ENCODE data around the gene CMIP.

CMIP gene

DNA sequence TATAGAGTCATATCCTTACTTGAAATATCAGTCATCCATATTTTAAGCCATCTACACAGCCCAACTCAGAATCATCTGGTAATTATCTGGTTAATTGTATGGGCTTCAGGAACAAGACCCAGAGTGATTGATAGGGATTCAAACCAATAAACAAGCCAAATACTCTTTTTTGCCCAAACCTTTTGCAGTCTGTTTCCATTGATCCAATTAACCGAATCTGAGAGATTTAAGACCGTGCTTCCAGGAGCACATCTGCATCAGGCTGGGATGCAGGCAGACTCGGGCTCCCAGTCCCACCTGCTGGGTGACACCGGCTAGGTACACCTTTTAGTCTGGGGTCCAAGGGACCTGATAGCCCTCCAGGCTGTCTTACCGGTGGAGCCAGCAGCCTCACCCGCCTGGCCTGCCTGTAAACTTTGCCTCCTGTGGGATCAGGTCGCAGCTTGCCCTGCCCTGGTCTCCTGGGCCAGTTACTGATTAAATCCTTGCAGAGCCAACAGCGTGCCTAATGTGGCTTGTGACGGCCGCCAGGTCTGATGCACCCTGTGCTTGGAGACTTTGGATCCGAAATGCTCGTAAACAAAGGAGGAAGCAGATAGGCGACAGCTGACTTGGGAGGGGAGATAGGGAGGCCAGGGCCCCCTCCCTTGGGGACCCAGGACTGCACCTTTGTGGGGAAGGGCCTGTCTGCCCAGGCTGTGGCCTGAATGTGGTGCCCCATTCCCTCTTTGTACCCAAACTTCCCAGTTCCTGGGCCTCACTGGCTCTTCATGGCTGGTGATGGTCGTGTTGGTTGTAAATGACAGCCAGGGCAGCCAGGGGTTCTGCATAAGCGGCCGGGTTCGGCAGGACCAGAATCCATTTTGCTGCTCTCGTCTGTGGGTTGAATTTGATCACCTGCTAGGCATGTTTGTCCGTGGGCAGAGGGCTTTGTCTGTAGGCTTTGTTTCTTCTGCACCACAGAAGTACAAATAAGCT lies 3.8 kb downstream of the CMIP start:
- no peak for DNase-seq

DNA sequence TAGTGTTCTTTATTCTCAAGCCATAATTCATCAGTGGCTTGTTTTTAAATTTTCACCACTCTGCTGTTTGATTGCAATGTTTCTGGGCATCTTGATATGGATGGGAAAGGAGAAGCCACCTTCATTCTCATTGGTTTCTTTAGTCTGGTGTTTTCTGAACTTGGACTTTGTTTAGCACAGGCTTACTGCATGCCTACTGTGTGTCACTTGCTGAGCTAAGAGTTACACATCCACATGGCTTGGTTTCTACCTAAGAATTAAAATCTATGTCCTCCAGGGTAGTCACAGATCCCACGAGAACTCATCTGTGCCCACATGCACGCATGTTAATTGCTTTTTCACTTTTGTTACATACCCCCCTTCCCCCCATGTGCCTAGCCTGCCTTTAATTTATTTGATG lies 4.6 kb downstream of the CMIP start:
- no peak for DNase-seq

DNA sequence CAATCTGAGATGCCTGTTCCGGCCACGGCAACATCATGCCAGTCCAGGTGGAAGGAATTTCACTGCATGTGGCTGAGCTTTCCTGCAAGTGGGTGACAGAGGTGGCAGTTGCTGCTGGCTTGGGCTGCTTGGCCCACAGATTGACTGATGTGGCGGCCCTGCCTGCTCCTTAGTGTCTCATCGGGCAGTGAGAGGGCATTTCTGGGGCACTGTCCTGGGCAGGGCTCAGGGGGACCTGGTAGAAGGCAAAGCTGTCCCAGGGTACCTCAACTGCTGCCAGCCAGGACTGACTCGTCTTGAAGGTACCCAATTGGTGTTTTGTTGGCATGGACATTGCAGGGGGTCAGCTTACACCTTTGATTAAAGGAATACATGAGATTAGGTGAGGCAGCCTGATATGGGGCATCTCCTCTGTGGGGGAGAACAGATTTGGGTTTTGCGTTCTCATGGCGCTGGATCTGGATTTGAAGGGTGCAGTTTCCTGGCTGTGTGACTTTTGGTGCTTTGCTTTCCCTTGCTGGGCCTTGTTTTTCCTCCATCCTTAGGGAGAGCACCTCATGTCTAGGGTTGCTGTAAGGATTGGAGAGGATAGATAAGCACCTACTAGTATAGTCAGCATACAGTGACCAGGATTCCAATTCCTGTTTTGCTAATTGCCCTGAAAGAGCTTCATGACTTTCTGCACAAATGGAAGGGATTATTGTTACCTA lies 5.4 kb downstream of the CMIP start:
- DNase-seq = no peak

DNA sequence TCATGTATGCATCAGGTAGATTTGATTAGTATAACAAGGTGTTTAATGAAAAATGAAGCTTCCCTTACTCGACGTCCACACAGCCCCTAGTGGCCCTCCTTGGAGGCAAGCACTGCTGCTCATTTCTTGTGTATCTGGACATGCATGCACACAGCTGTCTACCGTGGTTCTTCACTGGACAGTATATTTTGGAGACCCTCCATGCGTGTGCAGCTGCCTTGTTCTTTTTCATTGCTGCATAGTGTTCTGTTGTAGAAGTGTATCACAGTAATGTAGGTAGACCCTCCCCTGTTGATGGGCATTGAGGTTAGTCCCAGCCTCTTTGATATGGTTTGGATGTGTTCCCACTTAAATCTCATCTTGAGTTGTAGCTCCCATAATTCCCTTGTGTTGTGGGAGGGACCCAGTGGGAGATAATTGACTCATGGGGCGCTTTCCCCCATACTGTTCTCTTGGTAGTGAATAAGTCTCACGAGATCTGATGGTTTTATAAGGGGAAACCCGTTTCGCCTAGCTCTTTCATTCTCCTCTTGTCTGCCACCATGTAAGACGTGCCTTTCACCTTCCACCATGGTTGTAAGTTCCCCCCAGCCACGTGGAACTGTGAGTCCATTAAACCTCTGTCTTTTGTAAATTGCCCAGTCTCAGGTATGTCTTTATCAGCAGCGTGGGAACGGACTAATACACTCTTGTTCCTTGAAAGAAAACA lies 6.3 kb downstream of the CMIP start:
- DNase-seq = no peak

DNA sequence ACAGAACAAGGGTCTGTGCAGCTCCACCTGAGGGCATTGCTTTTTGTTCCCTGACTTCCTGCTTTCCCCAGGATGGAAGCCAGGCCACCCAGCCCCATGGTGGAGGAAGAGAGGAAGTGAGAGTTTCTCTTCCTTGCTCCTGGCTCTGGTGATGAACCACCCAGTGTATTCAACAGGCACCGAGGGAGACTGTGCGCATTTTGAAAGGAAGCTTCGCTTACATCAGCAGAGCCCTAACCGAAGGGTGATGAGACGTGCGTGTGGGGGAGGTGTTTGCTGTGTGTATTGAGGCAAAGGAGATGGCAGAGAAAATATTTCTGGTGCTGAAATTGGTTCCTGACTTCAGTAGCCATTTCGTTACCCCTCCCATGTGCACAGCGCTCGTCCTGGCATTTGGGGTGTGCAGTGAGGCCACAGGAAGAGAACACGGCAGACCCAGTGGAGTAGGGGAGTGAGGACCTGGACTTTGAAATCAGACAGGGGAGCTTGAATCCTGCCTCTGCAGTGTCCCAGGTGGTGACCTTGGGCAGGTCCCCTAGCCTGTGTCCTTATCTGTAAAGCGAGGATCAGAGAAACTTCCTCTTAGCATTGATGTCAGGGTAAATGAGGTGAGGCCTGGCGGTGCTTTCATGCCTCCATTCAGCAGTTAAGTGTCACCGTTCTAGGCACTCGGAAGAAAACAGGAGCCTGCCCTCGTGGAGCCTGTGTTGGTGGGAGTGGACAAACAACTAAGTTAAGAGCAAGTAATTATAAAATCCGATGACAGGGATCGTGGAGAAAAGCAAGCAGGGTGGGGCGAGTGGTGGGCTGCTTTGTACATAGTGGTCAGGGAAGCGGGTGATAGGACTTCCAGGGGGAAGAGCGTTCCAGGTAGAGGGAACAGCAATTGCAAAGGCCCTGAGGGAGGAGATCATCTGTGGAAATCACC lies 7.4 kb downstream of the CMIP start:
- DNase-seq = no peak

DNA sequence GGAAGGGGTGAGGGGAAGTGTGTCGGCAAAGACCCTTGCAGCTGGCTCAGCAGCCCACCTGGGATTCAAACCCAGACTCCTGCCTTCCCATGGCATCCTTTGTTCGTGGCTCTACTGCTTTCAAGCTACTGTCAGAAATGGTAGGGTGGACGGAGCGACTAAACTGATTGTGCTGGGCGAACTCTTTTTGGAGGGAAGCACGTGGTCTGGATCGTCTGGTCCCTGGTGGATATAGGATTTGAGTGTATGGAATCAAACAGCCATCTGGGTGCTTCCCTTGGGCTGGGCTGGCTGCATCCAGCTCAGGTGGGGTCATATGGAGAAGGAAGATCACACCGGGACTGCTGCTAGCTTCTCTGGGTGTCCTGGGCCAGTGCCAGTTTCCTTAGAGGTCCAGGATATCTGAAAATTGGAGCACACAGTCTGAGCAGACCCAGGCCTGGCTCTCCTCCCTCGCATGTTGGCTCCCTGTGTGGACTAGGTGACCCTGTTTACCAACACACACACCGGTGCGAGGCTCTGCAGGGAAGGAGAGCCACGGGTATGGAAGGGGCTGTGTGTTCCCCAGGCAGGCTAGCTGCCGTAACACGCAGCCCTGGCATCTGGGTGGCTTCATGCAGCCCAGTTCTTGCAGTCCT lies 8.6 kb downstream of the CMIP start:
- DNase-seq = no peak

DNA sequence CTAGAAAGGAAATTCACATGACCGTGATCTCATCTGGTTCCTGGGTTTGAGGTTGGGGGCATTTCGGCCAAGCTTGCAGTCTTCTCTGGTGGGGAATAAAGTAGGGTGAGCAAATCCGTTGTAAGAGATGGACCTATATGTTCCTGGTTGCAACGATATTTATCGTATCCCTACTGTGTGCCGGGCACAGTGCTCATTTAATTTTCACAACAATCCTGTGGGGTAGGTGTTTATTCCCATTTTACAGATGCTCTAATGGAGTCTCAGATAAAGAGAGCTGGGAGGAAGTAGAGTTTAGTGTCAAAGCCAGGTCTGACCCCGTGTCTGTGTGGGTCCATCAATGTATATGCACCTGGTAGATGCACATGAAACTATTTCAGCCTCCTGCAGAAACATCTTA lies 9.4 kb downstream of the CMIP start:
- no peak for DNase-seq

DNA sequence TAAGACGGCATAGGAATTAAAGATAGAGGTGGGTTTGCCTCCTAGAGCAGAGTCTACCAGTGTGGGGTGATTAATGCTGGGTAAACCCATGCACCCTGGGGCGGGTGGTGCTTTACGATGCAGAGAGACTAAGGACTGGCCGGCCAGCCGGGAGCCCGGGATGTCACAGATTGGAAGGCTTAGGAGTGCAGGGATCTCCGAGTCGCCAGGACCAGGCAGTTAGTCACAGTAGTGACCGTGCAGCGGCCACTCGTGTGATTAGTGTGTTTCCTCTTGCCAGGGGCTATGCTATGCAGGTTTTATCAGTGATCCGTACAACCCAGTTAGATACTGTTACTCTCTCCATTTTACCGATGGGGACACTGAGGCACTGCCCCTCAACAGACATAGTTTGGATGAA lies 10.4 kb downstream of the CMIP start:
- no peak for DNase-seq

DNA sequence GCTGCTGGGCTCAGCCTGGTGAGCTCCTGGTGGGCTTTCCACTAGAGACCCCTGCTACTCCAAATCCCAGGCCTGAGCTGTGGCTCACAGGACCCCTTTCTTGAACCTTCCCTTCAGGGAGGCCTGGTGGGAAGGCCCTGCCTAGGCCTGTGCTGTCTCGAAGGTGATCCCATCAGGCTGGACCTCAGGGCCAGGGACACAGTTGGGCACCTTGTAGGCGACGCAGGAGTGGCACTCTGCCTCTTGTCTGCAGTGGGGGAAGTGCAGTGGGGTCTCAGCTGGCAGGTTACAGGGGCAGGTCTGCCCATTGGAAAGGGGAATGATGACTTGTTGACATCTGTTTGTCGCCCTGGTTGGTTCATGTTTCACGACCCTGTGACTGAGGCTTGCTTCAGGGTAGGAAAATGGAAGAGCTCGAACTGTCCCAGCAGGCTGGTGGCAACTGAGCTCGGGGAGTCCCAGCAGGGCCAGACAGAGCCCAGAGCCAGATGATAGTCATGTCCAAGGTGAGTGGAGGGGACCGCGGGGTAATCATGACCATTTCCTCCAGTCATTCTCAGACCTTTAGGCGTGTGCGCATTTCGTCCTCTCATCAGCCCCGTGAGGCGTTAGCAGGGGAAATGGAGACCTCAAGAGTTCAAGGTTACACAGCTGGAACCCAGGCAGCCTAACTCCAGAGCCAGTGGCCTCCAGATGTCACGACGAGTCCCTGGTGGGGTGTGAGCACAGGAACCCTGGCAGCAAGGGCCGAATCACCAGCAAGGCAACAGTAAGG lies 11.3 kb downstream of the CMIP start:
- no peak for DNase-seq

DNA sequence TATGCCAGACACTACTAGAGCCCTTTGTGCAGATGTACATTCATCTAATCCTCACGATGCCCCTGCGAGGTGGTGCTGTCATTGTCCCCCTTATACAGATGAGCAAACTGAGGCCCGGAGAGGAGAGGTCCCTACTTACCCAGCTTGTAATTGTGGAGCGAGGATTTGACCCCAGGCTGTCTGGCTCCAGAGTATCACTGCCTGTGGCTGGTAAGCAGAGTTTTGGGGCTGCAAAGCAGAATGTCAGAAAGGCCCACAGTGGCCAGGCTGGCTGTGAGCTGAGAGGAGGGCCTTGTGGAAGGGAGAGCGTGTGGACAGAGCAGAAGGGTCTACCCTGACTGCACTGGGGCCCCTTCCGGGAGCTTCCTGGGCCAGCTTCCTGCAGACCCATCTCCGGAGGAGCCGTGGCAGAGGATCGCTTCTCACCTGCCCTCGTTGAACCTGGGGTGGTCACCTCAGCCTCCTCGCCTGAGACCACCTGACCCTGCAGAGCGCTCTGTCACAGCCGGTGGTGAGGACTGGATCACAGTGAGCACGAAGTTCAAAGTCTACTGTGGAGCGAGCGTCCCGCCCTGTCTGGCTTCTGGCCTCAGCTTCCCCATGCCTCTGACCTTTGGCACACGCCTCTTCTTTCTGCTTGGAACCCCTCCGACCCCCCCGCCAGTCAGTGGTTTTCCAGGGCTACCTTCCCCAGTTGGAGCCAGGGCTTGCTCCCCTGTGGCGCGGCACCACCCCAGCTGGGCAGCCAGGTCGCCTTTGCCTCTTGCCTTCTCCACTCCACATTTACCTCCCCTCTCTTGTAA lies 12.1 kb downstream of the CMIP start:
- no peak for DNase-seq

DNA sequence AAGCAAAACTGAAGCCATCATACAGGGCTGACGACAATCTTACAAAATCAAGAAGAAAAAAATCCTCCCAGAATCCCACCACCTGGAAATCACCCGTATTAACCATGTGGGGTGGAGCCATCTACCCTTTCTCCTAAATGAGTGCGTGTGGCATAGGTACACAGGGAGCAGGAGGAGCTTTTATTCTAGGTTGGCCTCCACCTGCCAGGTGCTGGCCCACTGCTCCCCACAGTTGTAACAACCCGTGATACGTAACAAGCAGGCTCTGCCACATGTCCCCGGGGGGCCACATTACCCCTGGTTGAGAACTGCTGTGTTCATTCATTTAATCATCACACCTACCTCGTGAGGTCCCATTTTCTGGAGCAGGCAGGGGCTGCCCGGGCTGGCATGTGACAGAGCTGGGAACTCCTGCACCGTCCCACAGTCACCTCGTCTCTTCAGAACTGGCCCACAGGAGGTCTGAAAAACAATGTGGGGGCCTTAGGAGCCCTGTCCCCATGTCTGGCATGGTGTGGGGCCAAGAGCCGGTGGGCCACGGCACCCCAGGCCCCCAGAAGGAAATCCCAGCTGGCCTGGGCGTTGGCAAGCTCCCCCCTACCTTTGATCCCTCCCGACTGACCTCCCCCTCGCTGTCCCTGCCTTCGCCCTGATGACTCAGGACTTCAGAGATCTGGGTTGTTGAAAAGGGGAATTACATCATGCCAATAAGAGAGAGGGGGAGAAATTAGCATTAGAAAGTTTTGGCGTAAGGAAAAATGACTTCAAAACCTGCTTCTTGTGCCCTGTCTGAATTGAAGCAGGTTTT lies 12.9 kb downstream of the CMIP start:
- DNase-seq = no peak

DNA sequence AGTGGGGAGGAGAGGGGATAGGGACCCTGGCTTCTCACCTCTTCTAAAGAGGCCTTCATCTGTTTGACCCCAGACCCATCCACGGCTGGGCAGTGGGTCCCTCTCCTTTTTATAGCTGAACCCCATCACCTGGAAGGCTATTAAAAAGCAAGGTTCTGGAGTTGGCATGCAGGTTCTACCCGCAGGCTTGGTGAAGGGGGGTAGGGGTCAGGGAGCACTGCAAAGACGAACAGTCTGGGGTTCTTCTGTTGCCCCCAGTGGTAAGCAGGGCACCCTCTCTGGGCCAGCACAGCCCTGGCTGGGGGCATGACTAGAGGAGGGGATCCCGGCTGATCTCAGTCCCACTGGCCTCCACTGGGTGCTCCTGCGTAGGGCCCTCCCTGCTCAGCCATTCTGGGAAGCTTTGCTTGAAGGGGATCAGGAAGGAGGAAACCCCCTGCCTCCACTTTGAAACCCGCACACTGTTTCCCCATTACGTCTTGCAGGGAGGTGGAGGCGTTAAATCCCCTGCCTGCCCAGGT lies 13.6 kb downstream of the CMIP start:
- no peak for DNase-seq

DNA sequence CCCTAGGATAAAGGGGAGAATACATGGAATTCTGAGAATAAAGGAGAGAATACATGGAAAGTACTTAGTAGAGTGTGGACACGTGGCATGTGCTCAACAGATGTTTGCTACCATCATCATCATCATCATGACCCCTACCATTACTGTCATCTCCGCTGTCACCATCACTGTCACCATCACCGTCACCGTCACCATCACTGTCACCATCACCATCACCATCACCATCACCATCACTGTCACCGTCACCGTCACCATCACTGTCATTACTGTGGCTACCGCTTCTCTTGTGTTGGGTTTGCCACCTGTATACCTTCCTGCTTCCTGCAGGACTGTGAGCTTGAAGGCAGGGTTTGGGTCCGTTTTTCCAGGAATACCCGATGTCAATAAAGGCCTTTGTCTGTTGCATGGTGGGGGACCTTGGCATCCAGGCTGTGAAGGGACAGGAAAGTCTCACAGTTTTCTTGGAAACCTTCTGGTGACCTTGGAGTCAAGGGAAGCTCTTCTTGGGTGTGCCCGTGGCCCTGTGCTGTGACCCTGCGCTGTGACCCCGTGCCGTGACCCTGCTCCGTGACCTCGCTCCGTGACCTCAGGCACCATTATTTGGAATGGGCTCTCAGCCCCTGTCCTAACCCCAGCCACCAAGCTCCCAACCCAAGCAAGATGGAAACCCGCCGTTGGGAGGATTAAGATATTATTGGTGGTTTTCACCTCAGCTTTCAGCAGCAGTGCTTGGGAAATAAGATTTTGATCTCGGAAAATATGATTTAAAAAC lies 14.4 kb downstream of the CMIP start:
- DNase-seq = no peak

DNA sequence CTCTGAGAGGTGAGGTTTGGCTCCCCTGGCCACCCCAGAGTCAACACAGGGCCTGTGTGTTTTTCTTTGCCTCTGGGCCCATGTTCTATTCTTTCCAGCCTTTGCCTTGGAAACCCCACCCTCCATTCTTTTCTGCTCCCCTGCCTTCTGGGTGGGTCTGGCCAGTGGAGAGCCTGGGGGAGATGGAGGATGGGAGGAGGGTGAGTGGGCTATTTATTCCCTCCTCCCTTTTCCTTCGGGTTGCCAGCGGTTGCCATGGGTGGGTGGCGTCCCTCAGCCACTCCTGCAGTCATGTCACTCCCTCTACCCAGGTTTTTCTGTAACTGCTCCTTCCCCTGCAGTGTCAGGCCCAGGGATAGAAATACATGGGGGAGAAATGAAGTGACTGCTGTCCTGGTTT lies 15.5 kb downstream of the CMIP start:
- no peak for DNase-seq

DNA sequence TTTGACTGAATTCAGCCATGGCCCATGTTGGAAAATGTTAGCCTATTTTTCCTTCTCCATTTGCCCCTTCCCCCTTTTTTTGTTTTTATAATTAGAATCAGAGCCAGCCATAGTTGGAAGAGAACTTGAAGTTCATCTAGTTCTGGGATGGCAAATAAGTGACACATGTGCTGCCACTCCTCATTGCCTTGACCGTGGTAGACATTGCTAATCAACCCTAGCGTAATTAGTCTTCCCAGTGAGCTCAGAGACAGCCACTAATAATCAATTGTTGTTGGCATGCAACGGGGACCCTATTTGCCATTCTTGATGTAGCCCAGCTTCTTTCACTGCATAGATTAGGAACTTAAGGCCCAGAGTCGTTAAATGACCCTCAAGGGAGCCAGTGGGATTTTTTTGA lies 16.6 kb downstream of the CMIP start:
- DNase-seq = no peak

DNA sequence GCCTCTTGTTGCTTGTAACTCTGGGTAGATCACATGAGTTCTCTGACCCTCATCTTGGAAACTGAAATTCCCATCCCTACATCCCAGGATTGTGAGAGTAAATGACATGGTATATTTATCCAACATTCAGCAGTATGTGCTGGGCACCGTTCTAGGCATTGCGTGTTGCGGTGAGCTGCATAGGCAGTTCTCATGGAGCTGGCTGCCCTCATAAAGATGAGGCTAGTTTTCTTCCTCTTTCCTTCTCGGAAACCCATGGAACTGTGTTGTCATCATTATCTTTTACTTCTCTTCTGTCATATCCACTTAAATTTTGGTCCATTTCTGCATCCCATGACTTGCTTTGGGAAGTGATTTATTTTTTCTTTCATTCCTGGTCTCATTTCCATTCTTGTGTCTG lies 17.2 kb downstream of the CMIP start:
- no peak for DNase-seq

DNA sequence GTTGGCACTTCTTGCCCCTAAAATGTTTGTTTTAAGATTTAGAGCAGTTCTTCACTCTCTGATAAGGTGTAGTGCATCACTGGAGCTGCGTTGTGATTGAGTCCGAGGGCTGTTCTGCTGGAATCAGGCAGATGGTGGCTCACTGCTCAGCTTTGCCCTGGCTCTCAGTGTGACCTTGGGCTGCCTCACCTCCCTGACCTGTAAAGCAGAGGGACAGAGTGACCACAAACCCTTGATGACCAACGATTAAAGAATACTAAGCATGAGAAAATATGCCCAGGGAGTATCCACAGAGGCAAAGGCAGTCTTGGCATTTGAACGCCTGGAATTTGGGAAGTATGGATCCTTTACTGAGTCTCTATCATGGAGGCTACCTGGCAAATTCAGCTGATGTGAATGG lies 18.1 kb downstream of the CMIP start:
- DNase-seq = no peak

DNA sequence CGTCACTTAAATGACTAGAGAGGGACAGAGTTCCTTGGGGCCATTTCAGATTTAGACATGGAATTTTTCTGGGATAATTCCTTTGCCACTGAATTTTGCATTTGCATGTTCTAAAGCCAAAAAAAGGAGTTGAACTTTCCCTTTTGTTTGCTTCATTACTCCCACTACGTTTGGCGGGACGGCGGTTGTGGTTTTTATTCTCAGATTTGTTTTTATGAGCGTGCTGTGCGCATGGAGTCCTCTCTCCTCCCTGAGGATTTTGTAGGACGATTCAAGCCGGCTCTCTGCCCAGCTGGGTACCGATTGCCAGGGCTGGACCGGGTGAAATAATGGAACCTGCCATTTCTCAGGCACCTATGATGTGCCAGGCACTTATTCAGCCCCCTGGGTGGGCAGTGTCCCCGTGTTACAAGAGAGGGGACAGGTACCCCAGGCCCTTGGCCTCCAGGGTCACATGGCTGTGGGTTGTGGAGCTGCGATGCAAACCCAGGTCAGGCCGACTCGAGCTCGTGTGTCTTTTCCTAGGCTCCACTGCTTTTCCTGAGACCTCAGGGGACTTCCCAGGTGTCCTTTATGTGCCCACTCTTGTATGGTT lies 18.8 kb downstream of the CMIP start:
- DNase-seq = no peak

All from DMS153 (cell line).